NCI-H2196 treated with DMSO at 0.1 percent for 48 hours (cell line): ENCODE results near the gene C16orf74.

ENCODE experiments used
- DNase-seq: peaks from one replicate; lab custom pipeline; 2025; ENCODE audit not compliant: unreplicated experiment; lab: John Stamatoyannopoulos, UW

The C16orf74 gene

DNA sequence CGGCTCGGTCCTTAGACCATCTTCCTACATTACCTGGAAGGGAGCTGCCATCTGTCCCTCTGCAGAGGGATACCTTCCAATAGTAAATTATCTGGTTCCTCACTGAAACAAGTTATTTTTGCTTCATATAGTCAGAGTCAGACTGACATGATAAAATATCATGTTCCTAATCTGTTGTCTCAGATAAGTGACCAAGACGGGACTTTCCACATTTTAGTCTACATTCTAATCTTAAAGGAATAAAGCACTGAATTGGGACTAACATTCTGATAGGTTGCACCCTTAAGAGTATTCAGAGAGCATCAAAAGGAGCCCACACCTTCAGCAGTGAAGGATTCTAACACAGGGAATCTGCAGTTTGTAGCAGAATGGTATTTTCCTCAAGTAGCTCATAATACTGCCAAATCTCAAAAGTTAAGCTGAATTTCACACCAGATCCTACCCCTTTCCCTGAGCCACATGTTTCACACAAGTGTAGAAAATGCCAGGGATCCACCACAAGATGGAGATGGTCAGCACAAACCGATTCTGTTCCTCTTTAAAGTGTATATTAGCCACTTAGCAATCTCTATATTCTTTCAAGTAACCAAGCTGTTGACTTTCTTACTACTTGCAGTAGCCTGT is 75.5 kb downstream of the C16orf74 start:
- no peak for DNase-seq

GRCh38 chr16:85674828-85675227 is 76.1 kb downstream of the C16orf74 start:
- no peak for DNase-seq

GRCh38 chr16:85674418-85674755 is 76.5 kb downstream of the C16orf74 start:
- DNase-seq: no peak

- peak; percentile 50 for DNase-seq
These were observed 77.1 kb downstream of the C16orf74 start for GRCh38 chr16:85673529-85674417.

- DNase-seq: no peak
These were observed 80.1 kb downstream of the C16orf74 start for GRCh38 chr16:85670840-85671239.

DNA sequence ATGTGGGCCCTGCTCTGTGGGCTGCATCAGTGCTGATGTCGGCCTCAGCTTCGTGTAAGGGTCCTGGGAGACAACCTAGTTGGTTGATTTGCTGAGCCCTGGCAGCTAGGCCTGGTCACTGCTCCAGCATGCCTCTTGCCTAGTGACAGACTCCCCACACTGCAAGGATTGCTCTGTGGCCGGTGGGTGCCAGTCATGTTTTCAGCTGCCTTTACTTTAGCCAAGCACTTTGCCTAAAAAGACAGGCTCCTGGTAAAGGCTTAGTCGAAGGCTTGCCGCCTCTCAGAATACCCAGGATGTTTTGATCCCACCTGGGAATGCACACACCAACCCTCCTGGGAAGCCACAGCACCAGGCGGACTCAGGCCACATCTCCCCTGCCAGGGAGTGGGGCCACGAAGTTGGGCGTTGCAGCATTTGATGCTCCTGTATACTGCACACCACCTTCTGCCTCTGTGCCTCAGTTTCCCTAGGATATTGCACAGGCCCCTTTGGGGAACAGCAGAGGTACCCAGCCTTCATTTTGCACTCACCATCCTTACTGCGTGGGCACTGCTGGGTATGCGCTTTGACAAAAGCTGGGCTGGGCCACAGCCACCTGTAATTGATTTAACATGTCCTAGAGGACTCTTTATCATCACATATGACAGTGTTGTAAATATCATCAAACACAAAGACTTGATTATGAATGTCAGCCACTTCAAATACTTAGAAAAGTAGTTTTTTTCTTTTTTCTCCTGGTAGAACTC is 82.0 kb downstream of the C16orf74 start:
- no peak for DNase-seq

DNA sequence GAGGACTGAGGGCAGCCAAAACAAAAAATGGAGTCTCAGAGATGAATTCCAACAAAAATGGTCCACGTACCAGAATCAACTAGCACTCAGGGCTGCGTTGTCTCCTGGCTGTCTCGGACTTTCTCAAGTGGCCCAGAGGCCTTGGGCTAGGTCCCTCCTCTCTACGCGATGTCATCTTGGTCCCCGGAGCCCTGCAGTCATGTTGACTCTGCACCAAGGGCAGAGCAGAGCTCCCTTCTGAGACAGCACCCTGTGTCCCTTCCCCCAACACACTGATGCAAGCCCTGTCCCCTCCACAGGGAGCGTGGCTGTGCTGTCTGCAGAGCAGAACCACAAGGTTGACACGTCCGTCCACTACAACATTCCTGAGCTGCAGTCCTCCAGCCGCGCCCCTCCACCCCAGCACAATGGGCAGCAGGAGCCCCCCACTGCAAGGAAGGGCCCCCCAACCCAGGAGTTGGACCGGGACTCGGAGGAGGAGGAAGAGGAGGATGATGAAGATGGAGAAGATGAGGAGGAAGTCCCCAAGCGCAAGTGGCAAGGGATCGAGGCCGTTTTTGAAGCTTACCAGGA is 83.0 kb downstream of the C16orf74 start:
- no peak for DNase-seq

GRCh38 chr16:85667261-85667660 is 83.6 kb downstream of the C16orf74 start:
- DNase-seq: no peak

DNA sequence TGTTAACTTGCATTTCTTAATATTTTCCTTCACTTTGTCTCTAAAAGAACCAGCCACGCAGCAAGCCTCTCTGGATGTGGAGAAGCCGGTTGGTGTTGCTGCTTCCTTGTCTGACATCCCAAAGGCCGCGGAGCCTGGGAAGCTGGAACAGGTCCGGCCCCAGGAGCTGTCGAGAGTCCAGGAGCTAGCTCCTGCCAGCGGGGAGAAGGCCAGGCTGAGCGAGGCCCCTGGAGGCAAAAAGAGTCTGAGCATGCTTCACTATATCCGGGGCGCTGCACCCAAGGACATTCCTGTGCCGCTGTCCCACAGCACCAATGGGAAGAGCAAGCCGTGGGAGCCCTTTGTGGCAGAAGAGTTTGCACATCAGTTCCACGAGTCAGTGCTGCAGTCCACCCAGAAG is 85.0 kb downstream of the C16orf74 start:
- no peak for DNase-seq

DNA sequence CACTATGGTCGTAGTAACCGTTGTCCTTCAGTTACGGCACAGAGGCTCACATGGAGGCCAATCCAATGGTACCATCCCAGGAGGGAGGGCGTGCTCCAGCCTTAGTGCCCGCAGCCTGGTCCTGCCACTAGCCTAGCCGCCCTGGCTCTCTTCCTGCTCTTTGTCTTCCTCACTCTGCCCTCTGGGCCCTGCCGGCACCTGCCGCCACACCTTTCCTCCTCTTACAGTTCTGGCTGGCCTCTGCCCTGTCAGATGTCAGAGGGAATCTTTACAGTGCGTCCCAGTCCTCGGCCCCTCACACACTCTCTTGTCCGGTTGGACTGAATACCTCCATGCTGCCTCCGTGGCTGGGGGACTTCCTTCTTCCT is 85.5 kb downstream of the C16orf74 start:
- DNase-seq: no peak

DNA sequence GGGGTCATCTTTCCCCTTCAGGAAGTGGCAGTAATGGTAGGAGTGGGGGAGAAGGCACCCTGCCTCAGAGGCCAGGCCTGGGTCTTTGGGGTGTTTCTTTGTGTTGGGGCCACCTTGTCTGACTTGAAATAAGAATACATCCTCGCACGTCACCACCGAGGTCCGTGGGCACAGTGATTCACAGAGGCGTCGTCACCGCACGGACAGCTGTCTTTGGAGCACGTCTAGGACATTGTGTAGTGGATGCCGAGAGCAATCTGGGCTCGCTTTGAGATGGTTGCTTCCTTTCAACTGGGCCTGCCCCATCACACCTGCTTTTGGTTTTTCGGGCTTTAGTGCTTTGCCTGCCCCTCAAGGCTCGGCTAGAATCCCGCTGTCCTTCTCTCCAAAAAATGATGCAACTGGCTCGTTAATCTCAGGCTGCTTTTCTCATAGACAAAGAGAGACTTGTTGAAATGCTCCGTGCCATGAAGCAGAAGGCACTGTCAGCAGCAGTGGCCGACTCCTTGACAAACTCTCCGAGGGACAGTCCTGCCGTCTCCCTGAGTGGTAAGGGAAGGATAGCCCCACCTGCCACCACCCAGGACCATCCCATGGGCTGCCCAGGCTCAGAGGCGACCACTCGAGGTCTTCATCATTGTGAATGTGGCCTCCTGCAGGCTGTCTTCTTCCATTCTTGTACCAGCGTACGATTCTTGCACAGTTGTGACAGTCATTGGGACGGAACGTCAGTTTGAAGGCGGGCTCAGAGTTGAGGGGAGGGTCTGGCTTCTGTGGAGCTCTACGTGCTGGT is 86.1 kb downstream of the C16orf74 start:
- DNase-seq: no peak

DNA sequence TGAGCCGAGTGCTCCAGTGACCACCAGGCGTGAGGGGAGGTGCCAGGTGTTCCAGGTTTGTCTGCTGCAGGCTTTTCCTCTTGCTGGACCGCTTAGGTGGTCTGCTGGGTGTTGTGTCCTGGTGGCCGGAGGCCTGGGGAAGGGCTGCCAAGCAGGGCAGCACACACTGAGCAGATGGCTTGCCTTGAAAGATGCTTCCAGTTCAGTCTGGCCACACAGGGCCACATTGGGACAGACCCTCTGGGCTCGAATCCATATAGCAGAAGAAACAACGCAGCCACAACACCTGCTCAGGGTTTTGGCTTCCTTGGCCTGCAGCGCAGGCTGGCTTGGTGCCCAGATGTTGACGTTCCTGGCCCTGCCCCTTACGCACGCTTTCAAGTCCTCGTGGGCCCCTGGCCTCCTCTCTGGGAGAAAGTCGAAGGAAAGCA is 87.0 kb downstream of the C16orf74 start:
- peak; percentile 27 for DNase-seq

- DNase-seq: no peak
These were observed 87.7 kb downstream of the C16orf74 start for GRCh38 chr16:85662976-85663830.

DNA sequence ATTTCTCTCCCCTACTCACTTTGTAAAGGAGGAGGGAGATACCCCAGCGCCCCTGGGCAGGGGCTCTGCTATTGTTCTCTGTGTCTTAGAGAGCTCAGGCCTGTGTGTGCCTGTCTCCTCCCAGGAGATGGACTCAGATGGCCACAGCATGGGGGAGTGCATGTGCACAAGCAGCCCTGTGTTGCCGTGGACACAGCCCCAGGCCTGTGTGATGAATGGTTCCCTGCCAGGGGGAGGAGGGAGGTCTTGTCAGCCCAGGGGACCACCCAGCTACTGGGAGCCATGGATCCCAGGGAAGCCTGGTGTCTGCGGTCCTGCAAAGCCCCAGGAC is 88.4 kb downstream of the C16orf74 start:
- DNase-seq: no peak

- DNase-seq: no peak
These were observed 89.0 kb downstream of the C16orf74 start for GRCh38 chr16:85661740-85662481.

GRCh38 chr16:85660843-85661739 is 89.8 kb downstream of the C16orf74 start:
- no peak for DNase-seq

DNA sequence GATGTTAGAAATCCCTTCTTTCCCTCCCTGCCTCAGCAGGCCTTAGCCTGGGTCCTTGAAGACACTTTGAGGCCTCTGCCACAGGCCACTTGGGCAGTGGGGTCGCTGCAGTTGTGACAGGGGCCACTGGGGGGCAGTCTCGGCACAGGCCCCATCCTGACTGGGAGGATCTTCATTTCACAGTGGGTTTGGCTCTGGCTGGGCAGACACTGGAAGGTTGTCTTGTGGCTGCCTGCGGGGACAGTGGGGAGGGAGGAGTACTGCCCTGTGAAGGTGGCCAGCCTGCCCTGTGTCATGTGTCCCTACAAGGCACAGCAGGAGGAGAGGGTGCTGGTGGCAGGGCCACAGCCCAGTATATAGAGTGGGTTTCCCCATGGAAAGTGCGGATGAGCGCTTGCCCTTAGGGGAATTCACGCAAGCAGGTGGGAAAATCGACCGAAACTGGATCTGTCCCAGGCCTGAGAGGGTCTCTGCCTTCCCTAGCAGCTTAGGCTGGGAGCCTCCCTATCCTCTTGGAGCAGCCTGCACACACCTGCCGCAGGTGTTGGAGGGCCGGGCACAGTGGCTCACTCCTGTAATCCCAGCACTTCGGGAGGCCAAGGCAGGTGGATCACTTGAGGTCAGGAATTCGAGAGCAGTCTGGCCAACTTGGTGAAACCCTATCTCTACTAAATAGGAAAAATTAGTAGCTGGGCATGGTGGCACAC is 90.9 kb downstream of the C16orf74 start:
- DNase-seq: peak; percentile 22

DNA sequence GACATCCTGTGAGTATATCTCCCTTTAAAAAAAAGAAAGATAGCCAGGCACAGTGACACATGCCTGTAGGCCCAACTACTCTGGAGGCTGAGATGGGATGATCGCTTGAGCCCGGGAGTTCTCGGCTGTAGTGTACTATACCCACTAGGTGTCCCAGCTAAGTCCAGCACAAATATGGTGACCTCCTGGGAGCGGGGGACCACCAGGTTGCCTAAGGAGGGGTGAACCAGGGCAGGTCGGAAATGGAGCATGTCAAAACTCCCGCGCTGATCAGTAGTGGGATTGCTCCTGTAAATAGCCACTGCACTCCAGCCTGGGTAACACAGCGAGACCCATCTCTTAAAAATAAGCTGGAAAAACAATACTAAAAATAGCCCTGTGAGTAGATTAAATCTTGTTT is 91.6 kb downstream of the C16orf74 start:
- DNase-seq: no peak
